ENCODE data around the gene ZNF280C. TPM values are rescaled to one million over a fixed set of nuclear protein-coding genes. Genes with fewer than 3 reads are reported as not detected.

The ZNF280C gene
- total RNA-seq, 1 experiment from 2014 or later, result 7.6 TPM

DNA sequence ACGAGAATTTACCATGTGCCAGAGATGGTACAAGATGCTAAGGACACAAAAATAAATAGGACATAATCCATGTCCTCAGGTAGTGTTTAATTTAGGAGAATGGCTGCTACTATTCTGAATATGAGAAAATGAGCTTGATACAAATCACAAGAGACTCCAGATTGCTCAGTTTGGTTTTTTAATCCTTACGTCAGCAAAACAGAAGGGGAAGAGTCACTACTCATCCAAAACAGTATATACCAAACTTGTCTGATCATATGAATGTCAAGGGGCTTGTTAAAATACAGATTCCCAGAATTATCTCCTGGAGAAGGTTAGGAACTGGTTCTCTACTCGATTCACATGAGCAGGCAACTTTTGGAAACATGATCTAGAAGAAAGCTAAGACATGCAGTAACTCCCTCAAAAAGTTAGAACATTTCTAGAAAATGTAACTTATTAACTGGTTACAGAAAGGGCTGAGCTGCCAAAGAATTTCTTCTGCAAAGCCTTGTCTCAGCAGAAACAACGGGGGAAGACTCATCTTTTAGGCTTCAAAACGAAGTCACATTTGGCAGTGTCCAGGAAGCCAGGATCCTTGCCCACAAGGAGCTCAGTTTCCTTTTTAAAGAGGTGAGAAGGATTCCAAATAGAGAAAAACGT lies 106.5 kb downstream of the ZNF280C start:
- no peak for DNase-seq (ENCODE audit: low spot score)
- in situ Hi-C loops (cut with HindIII; ENCODE audit: low sequenced_read_pairs), result no loop called here

DNA sequence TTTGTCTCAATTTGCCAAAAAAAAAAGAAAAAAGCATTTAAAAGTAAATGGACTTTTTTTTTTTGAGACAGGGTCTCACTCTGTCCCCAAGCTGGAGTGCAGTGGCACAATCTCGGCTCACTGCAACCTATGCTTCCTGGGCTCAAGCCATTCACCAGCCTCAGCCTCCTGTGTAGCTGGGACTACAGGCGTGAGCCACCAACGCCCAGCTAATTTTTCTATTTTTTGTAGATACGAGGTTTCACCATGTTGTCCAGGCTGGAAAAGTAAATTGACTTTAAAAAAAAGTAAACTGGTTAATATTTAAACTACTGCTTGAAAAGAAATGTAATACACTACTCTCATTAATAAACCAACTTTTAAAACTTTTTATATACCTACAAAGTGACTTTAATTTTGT lies 108.9 kb downstream of the ZNF280C start:
- no peak for DNase-seq (ENCODE audit: low spot score)
- in situ Hi-C loops (cut with HindIII; ENCODE audit: low sequenced_read_pairs), result no loop called here

DNA sequence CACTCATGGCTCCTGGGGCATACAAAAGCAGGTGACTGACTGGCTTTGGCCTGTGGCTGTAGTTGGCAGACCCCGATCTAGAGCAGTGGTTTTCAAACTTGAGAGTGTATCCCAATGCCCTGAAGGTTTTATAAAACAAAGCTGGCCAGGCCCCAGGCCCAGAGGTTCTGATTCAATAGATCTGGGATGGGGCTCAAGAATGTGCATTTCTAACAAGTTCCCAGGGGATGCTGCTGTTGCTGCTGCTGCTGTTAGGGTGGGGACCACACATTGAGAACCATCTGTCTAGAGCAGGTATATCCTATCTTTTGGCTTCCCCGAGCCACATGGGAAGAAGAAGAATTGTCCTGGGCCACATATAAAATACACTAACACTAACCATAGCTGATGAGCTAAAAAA lies 110.4 kb downstream of the ZNF280C start:
- in situ Hi-C loops (cut with HindIII; ENCODE audit: low sequenced_read_pairs), result no loop called here
- DNase-seq (ENCODE audit: low spot score), result no peak

DNA sequence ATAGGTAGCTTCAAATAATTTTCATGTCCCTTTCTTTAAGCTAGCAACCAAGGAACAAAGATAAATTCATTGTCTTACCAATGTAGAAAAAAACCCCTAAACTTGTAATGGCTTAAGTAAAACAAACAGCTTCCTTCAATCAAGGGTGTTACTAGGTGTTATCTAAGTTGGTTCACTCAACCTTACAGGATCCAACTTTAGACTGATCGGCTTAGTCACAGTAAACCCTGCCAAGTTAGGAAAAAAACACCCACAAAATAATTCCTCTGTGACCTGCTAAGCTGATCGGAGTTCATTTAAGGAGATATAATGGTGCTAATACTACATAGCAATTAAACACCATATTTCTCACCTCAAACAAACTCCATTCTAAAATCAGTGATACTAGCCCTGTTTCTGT lies 113.1 kb downstream of the ZNF280C start:
- DNase-seq (ENCODE audit: low spot score), result no peak
- in situ Hi-C loops (cut with HindIII; ENCODE audit: low sequenced_read_pairs), result no loop called here

Other genes with a start within 250 kb of the ZNF280C start
- 8.4 and 16.1 TPM in 2 replicates for gene ELF4, start 158.4 kb downstream of the ZNF280C start, total RNA-seq (2014; rRNA removed; shearing (Covaris generic))
- 51.6 and 95.5 TPM in 2 replicates for gene AIFM1, start 103.1 kb downstream of the ZNF280C start, total RNA-seq (2014; rRNA removed; shearing (Covaris generic))
- not detected in 2 replicates for gene RAB33A, start 96.9 kb downstream of the ZNF280C start, total RNA-seq (2014; rRNA removed; shearing (Covaris generic))
- gene SLC25A14, start 71.0 kb upstream of the ZNF280C start, total RNA-seq (2014; rRNA removed; shearing (Covaris generic)), result 10.1 and 14.2 TPM in 2 replicates
- not detected in 2 replicates for gene GPR119, start 116.8 kb upstream of the ZNF280C start, total RNA-seq (2014; rRNA removed; shearing (Covaris generic))
- gene RBMX2, start 133.1 kb upstream of the ZNF280C start, total RNA-seq (2014; rRNA removed; shearing (Covaris generic)), result 22.4 and 30.7 TPM in 2 replicates

All from G401 (cell line).